GF-D8 (cell line): ENCODE results near the gene C3.
"Not testable (repeated sequence)": the region's sequence is repeated elsewhere in the genome, so short reads cannot be mapped to it uniquely, and the experiment has no call there.

Experiments used
- DNase-seq: peaks from one replicate; lab custom pipeline; 2025; lab: John Stamatoyannopoulos, UW

C3 gene

GRCh38 chr19:6690160-6690885 lies 30.1 kb downstream of the C3 start:
- DNase-seq, result no peak

- no peak for DNase-seq
Measured at GRCh38 chr19:6687114-6687513, 33.3 kb downstream of the C3 start.

- no peak for DNase-seq
Measured at GRCh38 chr19:6686628-6686975, 33.8 kb downstream of the C3 start.

- DNase-seq, result no peak
Measured at GRCh38 chr19:6685962-6686627, 34.4 kb downstream of the C3 start.

- no peak for DNase-seq
Measured at GRCh38 chr19:6685482-6685881, 35.0 kb downstream of the C3 start.

GRCh38 chr19:6683971-6684370 lies 36.5 kb downstream of the C3 start:
- DNase-seq, result no peak

- DNase-seq, result no peak
Measured at GRCh38 chr19:6682607-6683128, 37.8 kb downstream of the C3 start.

GRCh38 chr19:6680141-6680540 lies 40.3 kb downstream of the C3 start:
- DNase-seq, result no peak

GRCh38 chr19:6679139-6679538 lies 41.3 kb downstream of the C3 start:
- no peak for DNase-seq

- no peak for DNase-seq
Measured at GRCh38 chr19:6678690-6679109, 41.8 kb downstream of the C3 start.

GRCh38 chr19:6677883-6678689 lies 42.4 kb downstream of the C3 start:
- DNase-seq, result no peak

GRCh38 chr19:6677495-6677882 lies 43.0 kb downstream of the C3 start:
- DNase-seq, result no peak

- DNase-seq, result no peak
Measured at GRCh38 chr19:6676288-6676687, 44.2 kb downstream of the C3 start.

- peak; percentile 78 for DNase-seq
Measured at GRCh38 chr19:6674868-6675305, 45.6 kb downstream of the C3 start.

GRCh38 chr19:6674408-6674807 lies 46.0 kb downstream of the C3 start:
- not testable (repeated sequence) for DNase-seq

GRCh38 chr19:6672693-6673290 lies 47.7 kb downstream of the C3 start:
- DNase-seq, result no peak

GRCh38 chr19:6671960-6672359 lies 48.5 kb downstream of the C3 start:
- DNase-seq, result no peak

- no peak for DNase-seq
Measured at GRCh38 chr19:6668691-6669090, 51.8 kb downstream of the C3 start.

- no peak for DNase-seq
Measured at GRCh38 chr19:6667114-6667627, 53.3 kb downstream of the C3 start.

- no peak for DNase-seq
Measured at GRCh38 chr19:6664916-6665315, 55.5 kb downstream of the C3 start.

GRCh38 chr19:6663236-6664201 lies 56.9 kb downstream of the C3 start:
- DNase-seq, result no peak
